GM19099 (cell line): ENCODE measurements around the gene PDSS2.

Experiments
- POLR2A ChIP-seq: IDR thresholded peaks from 3 replicates; pipeline ENCODE4 v1.6.1; 2011; ENCODE audit warnings: low read depth; ENCODE audit not compliant: insufficient read length; ENCODE audit errors: extremely low read depth

PDSS2 gene

DNA sequence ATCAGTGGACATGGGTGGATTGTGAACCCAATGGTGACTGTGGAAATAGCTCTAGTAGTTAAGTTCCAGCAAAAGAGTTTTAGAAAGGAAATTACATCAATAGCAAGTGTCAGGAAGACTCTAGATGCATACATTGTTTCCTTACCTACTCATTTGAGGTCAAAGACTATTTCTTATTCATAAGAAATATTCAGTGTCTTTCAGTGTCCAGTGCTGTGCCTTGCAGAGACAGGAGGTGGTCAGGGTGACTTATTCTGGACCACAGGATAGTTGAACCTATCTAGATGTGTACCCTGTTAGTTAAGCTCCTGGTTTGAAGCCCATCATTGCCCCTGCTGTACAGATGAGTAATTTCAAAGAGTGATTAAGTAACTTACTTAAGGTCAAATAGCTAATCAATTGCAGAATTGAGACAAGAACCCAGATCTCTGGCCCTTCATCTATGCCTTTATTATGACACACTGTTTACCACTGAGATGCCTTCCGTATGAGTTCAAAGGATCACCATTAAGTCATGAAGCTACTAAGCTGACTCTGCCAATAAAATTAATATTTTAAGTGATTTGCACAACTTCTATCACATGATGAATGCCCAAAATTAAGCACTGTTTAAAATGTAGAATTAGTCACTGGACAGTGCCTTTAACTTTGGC lies 136.1 kb downstream of the PDSS2 start:
- no peak for TF ChIP-seq POLR2A

DNA sequence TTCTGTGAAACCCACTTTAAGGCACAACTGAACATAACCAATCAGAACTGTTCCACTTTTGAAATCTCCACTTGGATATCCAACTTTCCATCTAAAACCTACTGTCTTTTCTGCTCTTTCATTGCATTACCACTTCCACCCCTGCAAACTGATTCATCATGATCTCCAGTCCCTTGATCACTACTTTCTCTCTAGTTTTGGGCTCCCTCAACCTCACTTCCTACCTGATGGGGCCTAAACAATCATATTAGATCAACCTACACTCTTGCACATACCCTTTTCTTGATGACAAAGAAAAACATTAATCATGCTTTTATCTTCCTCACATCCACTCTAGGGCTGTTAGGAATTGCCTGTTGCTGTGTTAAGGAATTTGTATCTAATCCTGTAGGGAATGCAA lies 137.6 kb downstream of the PDSS2 start:
- TF ChIP-seq POLR2A: no peak

DNA sequence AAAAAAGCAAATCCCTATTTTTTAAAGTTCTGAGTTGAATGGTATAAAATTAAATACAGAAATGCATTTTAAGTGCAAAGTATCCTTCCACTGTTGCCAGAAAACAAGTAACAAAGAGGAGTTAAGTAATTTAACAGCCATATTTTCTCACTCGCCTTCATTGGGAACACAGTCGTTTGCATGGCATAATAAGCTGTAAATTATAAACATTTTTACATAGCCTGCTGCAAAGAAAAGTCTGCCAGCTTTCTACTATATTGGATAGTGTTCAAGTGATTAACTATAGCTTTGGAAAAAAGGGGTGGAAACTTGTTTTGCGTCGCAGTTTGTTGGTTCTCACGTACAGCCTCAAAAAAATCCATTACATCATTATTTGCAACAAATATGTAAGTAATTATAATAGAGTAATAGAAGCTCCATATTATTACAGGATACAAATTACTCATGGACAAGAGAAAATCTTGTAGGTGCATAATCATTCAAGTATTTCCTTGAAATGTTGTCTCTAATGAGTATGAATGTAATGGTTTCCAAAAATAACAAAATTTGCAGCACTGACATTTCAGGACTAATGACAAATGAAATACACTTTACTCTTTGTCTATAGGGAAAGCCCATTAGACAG lies 139.3 kb downstream of the PDSS2 start:
- no peak for TF ChIP-seq POLR2A

DNA sequence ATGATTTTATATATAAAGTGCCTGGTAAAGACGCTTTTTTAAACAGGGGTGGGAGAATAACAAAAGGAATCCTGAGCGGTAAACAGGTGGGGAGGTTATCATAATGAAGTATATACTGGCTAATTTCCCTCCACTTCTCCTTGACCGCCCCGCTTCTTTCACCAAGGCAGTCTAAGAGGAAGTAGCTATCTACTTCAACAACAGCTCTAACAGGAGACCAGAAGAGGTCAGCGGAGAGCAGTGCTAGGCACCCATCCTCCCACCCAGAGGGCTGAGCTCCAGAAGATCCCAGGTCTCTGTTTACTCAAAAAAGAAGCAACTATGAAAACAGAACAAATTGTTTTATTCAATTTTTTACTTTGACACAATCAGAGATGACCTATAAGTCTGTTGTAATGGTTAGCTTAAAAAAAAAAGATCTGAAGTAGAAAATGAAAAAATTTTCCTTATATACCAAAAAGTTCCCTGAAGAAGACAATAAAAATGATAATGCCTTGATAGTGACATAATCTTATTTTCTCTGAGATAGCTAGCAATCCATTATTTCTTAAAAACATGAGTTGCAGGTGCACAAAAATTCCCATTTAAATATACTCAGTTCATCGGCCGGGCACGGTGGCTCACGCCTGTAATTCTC lies 141.1 kb downstream of the PDSS2 start:
- TF ChIP-seq POLR2A: no peak

DNA sequence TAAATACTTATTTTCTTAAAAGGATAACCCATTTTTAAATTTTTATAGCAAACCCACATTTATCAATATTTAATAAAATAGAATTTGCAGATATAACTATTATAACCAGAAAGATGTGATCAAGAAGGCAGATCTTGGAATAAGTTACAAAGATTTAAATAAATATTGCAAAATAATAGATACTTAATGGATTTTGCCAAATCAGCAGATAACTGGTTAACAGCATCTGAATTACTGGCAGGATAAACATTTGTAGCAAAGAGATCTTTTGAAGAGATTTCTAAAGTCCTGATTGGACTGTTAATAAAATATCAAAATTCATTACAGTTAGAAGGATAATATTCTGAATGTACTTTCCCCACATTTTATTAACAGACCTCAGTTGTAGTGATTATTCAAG lies 144.2 kb downstream of the PDSS2 start:
- no peak for TF ChIP-seq POLR2A

DNA sequence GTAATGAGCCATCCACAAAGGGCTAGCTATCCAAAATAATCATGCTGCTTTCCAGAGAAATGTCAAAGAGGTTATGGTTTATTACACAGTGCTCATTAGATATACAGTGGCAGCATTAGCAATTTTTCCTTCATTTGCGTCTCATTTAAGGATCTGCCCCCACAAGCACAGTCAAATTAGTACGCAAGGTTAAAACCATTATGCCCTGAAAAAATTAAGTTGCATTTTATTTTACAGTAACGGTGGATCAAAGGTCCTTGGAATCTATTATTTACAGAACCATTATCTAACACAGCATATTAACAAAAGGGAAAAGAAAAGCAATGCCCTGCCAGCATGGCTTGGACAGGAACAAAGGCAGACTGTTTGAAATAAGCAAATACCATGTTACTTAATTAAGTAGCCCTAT lies 144.8 kb downstream of the PDSS2 start:
- no peak for TF ChIP-seq POLR2A

DNA sequence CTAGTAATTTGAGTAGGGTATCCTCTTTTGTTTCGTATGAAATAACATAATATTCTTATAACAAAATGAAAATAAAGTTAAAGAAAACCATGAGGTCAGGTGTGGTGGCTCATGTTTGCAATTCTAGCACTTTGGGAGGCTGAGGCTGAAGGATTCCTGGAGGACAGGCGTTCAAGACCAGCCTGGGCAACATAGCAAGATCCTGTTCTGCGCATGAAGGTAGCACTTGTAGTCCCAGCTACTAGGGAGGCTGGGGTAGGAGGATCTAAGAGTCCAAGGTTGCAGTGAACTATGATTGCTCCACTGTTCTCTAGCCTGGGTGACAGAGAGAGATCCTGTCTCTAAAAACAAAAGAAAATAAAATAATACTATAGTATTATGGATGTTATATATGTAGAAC lies 145.6 kb downstream of the PDSS2 start:
- no peak for TF ChIP-seq POLR2A

DNA sequence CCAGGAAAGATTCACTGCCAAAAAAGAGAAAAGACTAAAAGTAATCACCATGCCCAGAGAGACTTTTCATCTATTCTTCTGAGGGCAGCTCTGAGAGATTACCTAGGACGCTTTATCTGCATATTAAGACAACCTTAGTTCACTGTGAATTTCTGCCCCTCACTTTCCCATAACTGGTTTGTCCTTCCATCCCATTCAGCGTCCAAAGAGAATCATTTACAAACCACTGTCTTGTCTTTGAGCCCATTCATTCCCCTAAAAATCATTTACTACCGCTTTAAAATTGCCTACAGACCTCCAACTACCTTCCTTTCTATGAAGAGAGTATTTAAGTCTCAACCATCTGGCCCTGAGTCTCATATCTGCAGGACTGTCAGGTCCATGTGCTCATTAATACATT lies 149.0 kb downstream of the PDSS2 start:
- no peak for TF ChIP-seq POLR2A

DNA sequence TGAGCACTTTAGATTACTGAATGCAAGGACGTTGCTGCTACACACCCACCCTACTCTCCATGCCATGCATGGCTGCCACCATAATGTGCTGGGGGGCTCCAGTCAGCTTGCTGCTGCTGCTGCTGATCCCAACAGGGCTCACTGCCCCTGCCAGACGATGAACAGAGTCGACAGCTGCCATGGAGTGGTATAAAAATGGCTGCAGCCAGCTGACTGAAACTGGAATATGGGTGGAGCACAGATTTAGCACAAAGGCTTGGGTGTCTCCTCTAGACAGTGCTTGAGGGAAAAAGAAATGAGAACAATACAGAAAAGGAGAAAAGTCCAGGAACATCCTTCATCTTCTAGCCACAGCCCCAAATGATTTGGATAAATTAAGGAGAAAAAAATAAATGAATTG lies 150.7 kb downstream of the PDSS2 start:
- TF ChIP-seq POLR2A: no peak

DNA sequence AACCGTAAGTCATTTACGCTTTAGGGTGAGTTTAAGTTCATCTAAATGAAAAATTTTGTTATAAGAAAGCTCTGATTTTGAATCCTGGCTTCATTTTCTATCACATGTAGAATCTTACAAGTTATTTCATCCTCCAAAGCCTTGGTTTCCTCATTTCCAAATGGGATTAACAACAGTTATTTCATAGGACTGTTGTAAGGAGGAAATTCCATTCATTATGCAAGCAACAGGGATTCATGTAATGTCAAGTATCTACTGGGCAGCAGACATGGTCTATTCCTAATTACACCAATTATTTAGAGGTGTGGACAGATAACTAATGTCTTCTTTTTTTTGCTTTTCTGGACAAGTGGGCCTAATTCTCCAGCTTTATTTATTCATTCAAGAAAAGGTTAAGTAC lies 154.0 kb downstream of the PDSS2 start:
- no peak for TF ChIP-seq POLR2A

DNA sequence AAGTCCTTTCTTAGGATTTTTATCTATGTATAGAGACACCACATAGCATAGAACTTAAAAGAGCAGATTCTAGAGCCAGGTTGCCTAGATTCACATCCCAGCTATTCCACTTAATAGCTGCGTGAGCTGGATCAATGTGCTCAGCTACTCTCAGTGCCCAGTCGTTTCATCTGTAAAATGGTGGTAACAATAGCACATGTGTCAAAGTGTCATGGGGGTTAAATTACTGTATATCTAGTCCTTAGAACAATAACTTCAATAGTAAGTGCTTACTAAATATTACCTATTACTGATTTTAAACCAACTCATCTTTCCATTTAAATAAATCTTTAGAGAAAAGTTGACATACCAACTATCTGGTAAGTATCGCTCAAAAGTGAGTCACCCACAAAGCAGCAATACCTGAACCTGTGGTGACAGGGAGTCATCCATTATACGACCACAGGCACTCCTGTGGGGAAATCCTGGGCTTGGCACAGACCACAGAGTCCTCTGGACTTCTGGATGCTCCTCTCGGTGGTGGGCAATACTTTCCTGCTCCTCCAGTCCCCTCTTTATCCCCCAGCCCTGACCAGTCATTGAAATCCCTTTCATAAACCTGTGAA lies 154.8 kb downstream of the PDSS2 start:
- TF ChIP-seq POLR2A: no peak

DNA sequence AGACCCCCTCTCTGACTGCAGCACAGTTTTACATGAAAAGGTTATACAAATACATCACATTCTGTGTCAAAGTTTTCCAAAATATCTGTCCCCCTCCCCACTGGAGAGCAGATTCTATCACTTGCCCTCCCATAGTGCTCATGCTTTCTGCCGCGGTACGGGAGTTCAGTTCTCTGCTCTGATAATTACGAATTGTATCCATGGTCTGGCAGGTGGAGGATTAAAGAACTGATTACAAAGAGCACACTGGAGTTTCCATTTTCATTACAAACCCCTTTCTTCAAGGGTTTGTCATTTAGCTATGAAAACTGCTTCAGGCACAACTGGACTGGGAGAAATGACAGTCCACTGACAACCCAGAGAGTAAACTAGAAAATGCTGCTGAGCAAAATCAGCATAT lies 166.0 kb downstream of the PDSS2 start:
- TF ChIP-seq POLR2A: no peak

DNA sequence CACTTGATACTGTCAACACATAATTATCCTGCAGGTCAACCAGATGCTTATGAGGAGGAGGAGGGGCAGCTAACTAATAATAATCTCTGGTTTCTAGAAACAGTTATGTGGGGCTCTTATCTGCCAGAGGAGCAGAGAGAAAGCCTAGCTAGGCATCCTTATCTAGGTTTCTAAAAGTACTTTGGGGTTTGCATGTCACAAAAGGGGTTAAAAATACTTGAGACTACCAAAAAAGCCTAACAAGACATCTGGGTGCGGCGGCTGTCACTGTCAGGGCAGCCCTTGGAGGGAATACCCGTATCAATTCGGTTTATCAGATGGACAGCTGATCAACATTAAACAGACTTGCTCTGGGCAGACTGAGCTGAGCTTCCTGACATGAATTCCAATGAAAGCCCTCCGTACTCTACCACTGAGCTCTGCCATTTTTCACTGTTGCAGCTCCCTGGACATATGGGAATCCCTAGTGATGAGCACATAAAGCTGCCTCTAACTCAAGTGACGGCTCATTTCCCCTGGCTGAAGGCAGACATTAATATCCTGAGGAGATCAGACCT lies 166.6 kb downstream of the PDSS2 start:
- no peak for TF ChIP-seq POLR2A

DNA sequence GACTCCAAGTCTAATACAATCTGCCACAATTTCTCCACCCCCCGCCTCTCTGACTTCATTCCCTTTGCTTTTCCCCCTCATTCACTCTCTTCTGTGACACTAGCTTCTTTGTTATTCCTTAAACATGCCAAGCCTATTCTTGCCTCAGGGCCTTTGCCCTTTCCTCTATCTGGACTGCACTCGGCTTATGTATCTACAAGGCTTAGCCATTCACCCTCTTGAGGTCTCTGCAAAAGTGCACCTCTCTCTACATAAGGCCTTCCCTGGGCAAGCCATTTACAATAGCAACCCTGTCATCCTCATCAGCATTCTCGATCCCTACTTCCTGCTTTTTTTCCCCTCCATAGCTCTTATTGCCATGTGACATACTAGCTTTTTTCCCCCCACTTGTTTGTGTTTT lies 168.9 kb downstream of the PDSS2 start:
- no peak for TF ChIP-seq POLR2A

DNA sequence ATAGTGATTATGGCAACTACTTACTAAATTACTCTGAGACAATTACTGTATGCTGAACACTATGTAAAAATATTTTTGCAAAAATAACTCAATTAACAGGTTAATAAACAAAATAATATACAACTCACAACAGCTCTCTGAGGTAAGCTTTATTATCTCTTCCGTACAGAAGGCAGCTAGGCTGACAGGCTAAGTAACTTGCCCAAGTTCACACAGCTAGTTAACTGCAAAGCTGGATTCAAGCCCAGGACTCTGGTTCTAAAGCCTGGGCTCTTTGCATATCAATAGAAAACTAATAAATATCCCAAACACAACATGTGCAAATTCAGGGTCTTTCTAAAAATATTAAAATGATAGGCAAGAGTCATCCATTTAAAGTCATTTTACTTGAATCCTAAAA lies 174.6 kb downstream of the PDSS2 start:
- TF ChIP-seq POLR2A: no peak

DNA sequence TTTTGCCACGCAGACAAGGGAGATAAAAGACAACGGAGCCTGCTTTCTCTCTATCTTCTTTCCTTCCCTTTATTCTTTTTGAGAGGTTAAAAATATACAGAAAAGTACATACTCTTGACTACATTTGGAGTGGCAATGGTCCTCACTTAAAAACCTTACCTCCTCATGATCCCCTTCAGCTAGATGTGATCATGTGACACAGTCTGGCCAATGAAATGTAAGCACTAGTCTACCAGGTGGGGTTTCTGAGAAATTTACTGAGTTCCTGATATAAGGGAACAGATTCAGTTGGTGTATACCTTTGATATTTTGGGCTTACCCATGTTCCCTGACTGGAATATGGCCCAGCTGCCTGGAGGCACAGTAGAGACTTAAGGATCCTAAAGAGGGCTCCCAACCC lies 178.6 kb downstream of the PDSS2 start:
- no peak for TF ChIP-seq POLR2A
